ENCODE measurements around the gene CEP41.

The CEP41 gene

GRCh38 chr7:130481898-130482297, 41.1 kb upstream of the CEP41 start:
- Histone ChIP-seq H2AFZ (peak overlapping the region; percentile 70), H3K27ac (no peak overlapping the region), H3K27me3 (ENCODE audit: control insufficient read depth, insufficient read depth, low read length) (no peaks in the 10 kb centered on the region), H3K4me1 (no peaks in the 10 kb centered on the region), H3K9me3 (ENCODE audit: control insufficient read depth, low read length) (no peaks in the 10 kb centered on the region), H3K4me3 (ENCODE audit: low read depth, low read length) (no peak overlapping the region), H3K79me2 (no peaks in the 10 kb centered on the region), H3K9ac (no peak overlapping the region), H3K4me2 (ENCODE audit: low read length) (no peak overlapping the region), H3K36me3 (ENCODE audit: control insufficient read depth, insufficient read depth, low read length) (no peaks in the 10 kb centered on the region)
- TF ChIP-seq, protein P1, sequence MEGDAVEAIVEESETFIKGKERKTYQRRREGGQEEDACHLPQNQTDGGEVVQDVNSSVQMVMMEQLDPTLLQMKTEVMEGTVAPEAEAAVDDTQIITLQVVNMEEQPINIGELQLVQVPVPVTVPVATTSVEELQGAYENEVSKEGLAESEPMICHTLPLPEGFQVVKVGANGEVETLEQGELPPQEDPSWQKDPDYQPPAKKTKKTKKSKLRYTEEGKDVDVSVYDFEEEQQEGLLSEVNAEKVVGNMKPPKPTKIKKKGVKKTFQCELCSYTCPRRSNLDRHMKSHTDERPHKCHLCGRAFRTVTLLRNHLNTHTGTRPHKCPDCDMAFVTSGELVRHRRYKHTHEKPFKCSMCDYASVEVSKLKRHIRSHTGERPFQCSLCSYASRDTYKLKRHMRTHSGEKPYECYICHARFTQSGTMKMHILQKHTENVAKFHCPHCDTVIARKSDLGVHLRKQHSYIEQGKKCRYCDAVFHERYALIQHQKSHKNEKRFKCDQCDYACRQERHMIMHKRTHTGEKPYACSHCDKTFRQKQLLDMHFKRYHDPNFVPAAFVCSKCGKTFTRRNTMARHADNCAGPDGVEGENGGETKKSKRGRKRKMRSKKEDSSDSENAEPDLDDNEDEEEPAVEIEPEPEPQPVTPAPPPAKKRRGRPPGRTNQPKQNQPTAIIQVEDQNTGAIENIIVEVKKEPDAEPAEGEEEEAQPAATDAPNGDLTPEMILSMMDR (IDR thresholded peaks at IDR 0.05) = no peak

GRCh38 chr7:130479716-130480400, 39.0 kb upstream of the CEP41 start:
- no peak overlapping the region for H3K4me3 ChIP-seq (ENCODE audit: low read depth, low read length)
- no peak overlapping the region for H3K4me2 ChIP-seq (ENCODE audit: low read length)
- no peaks in the 10 kb centered on the region for H3K27me3 ChIP-seq (ENCODE audit: control insufficient read depth, insufficient read depth, low read length)
- no peak overlapping the region for H2AFZ ChIP-seq
- no peaks in the 10 kb centered on the region for H3K9me3 ChIP-seq (ENCODE audit: control insufficient read depth, low read length)
- no peaks in the 10 kb centered on the region for H3K36me3 ChIP-seq (ENCODE audit: control insufficient read depth, insufficient read depth, low read length)
- H3K79me2 ChIP-seq = no peaks in the 10 kb centered on the region
- no peaks in the 10 kb centered on the region for H3K4me1 ChIP-seq
- no peak overlapping the region for H3K9ac ChIP-seq
- TF ChIP-seq, protein P1 (IDR thresholded peaks at IDR 0.05) = no peak
- no peak overlapping the region for H3K27ac ChIP-seq

- no peak overlapping the region for H3K4me2 ChIP-seq (ENCODE audit: low read length)
- no peak overlapping the region for H3K4me3 ChIP-seq (ENCODE audit: low read depth, low read length)
- no peak overlapping the region for H2AFZ ChIP-seq
- no peaks in the 10 kb centered on the region for H3K36me3 ChIP-seq (ENCODE audit: control insufficient read depth, insufficient read depth, low read length)
- no peaks in the 10 kb centered on the region for H3K4me1 ChIP-seq
- TF ChIP-seq, protein P1 (IDR thresholded peaks at IDR 0.05) = no peak
- no peaks in the 10 kb centered on the region for H3K9me3 ChIP-seq (ENCODE audit: control insufficient read depth, low read length)
- H3K9ac ChIP-seq = no peak overlapping the region
- no peaks in the 10 kb centered on the region for H3K79me2 ChIP-seq
- H3K27me3 ChIP-seq (ENCODE audit: control insufficient read depth, insufficient read depth, low read length) = no peaks in the 10 kb centered on the region
- no peak overlapping the region for H3K27ac ChIP-seq
Observed at GRCh38 chr7:130478991-130479390, 38.2 kb upstream of the CEP41 start.

- Histone ChIP-seq H3K36me3 (ENCODE audit: control insufficient read depth, insufficient read depth, low read length) (no peaks in the 10 kb centered on the region), H3K4me2 (ENCODE audit: low read length) (no peak overlapping the region), H3K9me3 (ENCODE audit: control insufficient read depth, low read length) (no peaks in the 10 kb centered on the region), H3K4me1 (no peaks in the 10 kb centered on the region), H3K79me2 (no peaks in the 10 kb centered on the region), H3K9ac (no peak overlapping the region), H3K27me3 (ENCODE audit: control insufficient read depth, insufficient read depth, low read length) (no peaks in the 10 kb centered on the region), H3K27ac (no peak overlapping the region), H2AFZ (no peak overlapping the region), H3K4me3 (ENCODE audit: low read depth, low read length) (no peak overlapping the region)
- TF ChIP-seq, protein P1 (IDR thresholded peaks at IDR 0.05) = no peak
Observed at GRCh38 chr7:130476297-130477150, 35.7 kb upstream of the CEP41 start.
